Aorta (tissue), 5 donors: ENCODE results near the gene MACROD2. TPM values are rescaled to one million over a fixed set of nuclear protein-coding genes. Genes with fewer than 3 reads are reported as not detected.

Experiments
- ATAC-seq: fragments of 200-7000 bp; cut with Tn5 transposase; one replicate; pipeline ENCODE4 v1.9.1; 2022; ENCODE audit warnings: moderate library complexity; ENCODE audit not compliant: low FRiP score
- DNase-seq, 2 donors: peaks; one replicate each; pipeline ENCODE4 v3.0.0-alpha.2; 2020
- H3K27ac ChIP-seq, 2 donors: one replicate each; pipeline ENCODE4 v1.5.1; 2013; ENCODE audit warnings: low read length in 2 of 2, mild to moderate bottlenecking in 2 of 2, moderate library complexity in 2 of 2, control low read depth in 1 of 2, inconsistent platforms in 1 of 2, low read depth in 1 of 2
- H3K27me3 ChIP-seq, 2 donors: one replicate each; pipeline ENCODE4 v1.6.1; 2013; ENCODE audit warnings: control low read depth in 1 of 2, low read length in 1 of 2, mild to moderate bottlenecking in 1 of 2, moderate library complexity in 1 of 2; ENCODE audit not compliant: insufficient read depth in 2 of 2, control insufficient read depth in 1 of 2
- H3K36me3 ChIP-seq, 2 donors: one replicate each; pipeline ENCODE4 v1.6.1; 2013; ENCODE audit warnings: control low read depth in 1 of 2, low read length in 1 of 2, mild to moderate bottlenecking in 1 of 2; ENCODE audit not compliant: insufficient read depth in 2 of 2, control insufficient read depth in 1 of 2
- H3K4me1 ChIP-seq, 2 donors: one replicate each; pipeline ENCODE4 v1.6.1; 2013; ENCODE audit warnings: low read length in 2 of 2, control low read depth in 1 of 2, mild to moderate bottlenecking in 1 of 2, moderate library complexity in 1 of 2; ENCODE audit not compliant: insufficient read depth in 2 of 2, control insufficient read depth in 1 of 2
- H3K4me3 ChIP-seq, 2 donors: one replicate each; pipeline ENCODE4 v1.5.1; 2013; ENCODE audit warnings: low read length in 2 of 2, control low read depth in 1 of 2, mild to moderate bottlenecking in 1 of 2
- H3K9me3 ChIP-seq: one replicate; pipeline ENCODE4 v1.6.1; 2013; ENCODE audit warnings: mild to moderate bottlenecking, low read length; ENCODE audit not compliant: control insufficient read depth
- WGBS, 2 donors: extraction: QIAGEN DNeasy Blood & Tissue Kit; methylation state at CpG; one replicate each; pipeline ENCODE4 v1.1.7; 2013; 5-methylcytosine and 5-hydroxymethylcytosine counted together
- intact Hi-C, 2 donors: fragments of 100-400 bp; cut with DNase I; formaldehyde crosslinking; loops; one replicate each; pipeline versions ENCODE4 v1.14.2 to v1.15.0; 2022
- polyA plus RNA-seq, 2 donors: library from polyadenylated mRNA; stranded (reverse); fragments of 200-250 nt; gene quantifications; one replicate each; pipeline ENCODE4 v1.2.3, GENCODE V29; 2013
- total RNA-seq, 2 donors: library from RNA; stranded (reverse); fragmentation: NEBNext Ultra II Directional; extraction: Animal tissue kit (Norgen Biotek cat#: 25700); gene quantifications; one replicate each; pipeline ENCODE4 v1.2.1, GENCODE V29; 2021
- donor health status: healthy with polysubstance abuse.
- donor health status: Bipolar disorder and iron deficiency.
- donor health status: DM: no; HTN: no; CAD: no.
- donor health status: DM: no; HTN: no; CAD: no.
- donor health status: DM: yes; HTN: yes; CAD: no.

Gene MACROD2
- total and polyA plus RNA-seq, 4 donors: 0.90 to 11.2 (median 4.8) TPM

DNA sequence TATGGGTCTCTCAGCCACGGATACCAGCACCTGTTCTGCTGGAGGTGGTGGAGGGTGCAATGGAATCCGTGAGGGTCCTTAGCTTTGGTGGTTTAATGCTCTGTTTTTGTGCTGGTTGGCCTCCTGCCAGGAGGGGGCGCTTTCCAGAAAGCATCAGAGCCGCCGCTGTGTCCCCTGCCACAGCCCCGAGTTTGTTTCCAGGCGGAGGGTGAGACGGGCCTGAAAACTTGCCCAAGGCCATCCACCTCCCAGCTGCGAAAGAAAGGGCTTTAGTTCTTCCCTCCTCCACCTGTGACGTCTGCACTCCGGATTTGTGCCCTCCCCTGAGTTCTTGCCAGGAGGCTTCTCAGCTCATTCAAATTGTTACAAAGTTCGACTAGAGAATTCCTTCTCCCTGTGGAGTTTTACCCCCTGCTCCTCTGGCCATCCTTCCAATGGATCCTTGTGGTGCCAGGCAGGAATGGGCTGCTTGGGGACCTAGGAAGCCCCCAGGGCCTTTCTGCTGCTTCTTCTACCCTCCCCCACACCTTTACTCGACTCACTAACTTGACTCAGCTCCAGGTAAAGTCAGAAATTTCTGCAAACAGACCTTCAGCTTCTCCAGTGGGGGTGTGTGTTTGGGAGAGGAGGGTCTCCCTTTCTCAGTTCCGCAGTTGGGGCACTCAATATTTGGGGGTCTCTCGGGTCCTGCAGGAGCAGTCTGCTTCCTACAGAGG, 1704.3 kb downstream of the MACROD2 start:
- H3K27ac ChIP-seq: no peak overlapping the region
- 78 to 83% methylated on average over 15 of the region's 15 CpGs for WGBS, 2 donors
- no peaks in the 10 kb centered on the region for H3K27me3 ChIP-seq
- no peak for ATAC-seq
- no peaks in the 10 kb centered on the region for H3K4me1 ChIP-seq
- intact Hi-C loops: no loop called here
- no peaks in the 10 kb centered on the region for H3K9me3 ChIP-seq
- H3K4me3 ChIP-seq: no peak overlapping the region
- no peak for DNase-seq
- no peaks in the 10 kb centered on the region for H3K36me3 ChIP-seq

GRCh38 chr20:15700147-15700765, 1704.9 kb downstream of the MACROD2 start:
- ATAC-seq: no peak
- Histone ChIP-seq H3K9me3 (no peaks in the 10 kb centered on the region), H3K27me3 (no peaks in the 10 kb centered on the region), H3K36me3 (no peaks in the 10 kb centered on the region), H3K4me1 (no peaks in the 10 kb centered on the region), H3K27ac (no peak overlapping the region), H3K4me3 (no peak overlapping the region)
- 55 to 61% methylated on average over 16 of the region's 16 CpGs for WGBS, 2 donors
- intact Hi-C loops: no loop called here
- DNase-seq: no peak

DNA sequence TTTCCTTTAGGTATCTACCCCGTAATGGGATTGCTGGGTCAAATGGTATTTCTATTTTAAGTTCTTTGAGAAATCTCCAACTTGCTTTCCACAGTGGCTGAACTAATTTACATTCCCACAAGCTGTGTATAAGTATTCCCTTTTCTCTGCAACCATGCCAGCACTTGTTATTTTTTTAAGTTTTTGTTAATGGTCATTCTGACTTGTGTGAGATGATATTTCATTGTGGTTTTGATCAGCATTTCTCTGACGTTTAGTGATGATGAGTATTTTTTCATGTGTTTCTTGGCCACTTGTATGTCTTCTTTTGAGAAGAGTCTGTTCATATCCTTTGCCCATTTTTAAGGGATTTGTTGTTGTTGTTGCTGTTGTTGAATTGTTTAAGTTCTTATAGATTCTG, 1706.8 kb downstream of the MACROD2 start:
- intact Hi-C loops: no loop called here
- DNase-seq (no peak), ATAC-seq (no peak)
- H3K27me3 ChIP-seq: no peaks in the 10 kb centered on the region
- H3K4me3 ChIP-seq: no peak overlapping the region
- no peaks in the 10 kb centered on the region for H3K36me3 ChIP-seq
- H3K4me1 ChIP-seq: no peaks in the 10 kb centered on the region
- no peak overlapping the region for H3K27ac ChIP-seq
- no peaks in the 10 kb centered on the region for H3K9me3 ChIP-seq
- 22% methylated on average over 2 of the region's 2 CpGs for WGBS, 2 donors

DNA sequence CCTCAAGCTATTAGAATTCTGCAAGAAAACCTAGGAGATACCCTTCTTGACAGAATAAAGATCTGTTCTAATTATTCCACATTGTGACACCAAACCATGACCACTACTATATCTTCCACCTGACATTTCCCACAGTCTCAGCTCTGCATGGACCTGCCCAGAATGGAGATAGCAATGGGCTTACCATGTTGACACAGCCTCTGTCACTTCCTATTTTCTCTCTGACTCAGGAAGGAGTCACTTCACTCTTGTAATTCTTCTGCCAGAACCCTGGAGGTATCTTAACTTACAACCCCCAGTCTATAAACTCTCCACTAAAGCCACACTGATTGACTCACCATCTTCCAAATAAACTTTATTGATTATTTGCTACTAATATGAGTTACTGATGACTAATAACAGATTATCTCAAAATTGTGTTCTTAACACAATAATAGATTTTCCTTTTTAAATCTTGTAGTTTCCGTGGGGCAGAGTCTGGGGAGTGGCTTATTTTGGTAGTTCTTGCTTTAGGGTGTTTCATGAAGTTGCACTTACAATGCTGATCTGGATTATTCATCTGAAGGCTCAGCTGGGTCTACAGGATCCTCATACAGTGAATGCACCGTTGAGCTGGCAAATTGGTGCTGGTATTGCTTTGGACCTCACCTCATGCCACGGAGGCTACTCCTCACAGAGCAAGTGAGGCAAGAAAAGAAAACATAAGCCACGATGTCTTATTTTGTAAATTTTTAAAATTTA, 1708.0 kb downstream of the MACROD2 start:
- DNase-seq (no peak), ATAC-seq (no peak)
- intact Hi-C loops: no loop called here
- WGBS, 2 donors: 86% methylated on average over 4 of the region's 4 CpGs
- no peaks in the 10 kb centered on the region for H3K27me3 ChIP-seq
- H3K9me3 ChIP-seq: no peaks in the 10 kb centered on the region
- H3K27ac ChIP-seq: no peak overlapping the region
- H3K4me3 ChIP-seq: no peak overlapping the region
- H3K36me3 ChIP-seq: no peaks in the 10 kb centered on the region
- no peaks in the 10 kb centered on the region for H3K4me1 ChIP-seq

GRCh38 chr20:15705975-15706374, 1710.7 kb downstream of the MACROD2 start:
- WGBS, 2 donors: 77 to 79% methylated on average over 3 of the region's 3 CpGs

DNA sequence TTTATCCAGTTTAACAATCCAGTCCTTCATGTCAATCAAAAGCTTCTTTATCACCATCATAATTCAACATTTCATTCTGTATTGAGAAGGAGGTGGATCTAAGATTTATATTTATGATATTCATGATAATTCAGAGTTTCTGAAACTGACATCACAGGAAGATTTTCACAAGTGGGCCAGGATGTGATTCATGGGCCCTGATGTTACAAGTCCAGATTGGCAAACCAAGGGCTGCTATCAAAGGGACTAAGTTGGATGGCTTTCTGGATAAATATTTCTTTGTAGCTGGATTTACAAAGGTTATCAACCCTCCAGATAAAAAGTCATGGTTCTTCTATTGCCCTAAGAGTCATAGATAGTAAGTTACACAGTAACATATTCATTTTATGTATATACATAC, 1711.4 kb downstream of the MACROD2 start:
- Histone ChIP-seq H3K27ac (no peak overlapping the region), H3K4me1 (no peaks in the 10 kb centered on the region), H3K27me3 (no peaks in the 10 kb centered on the region), H3K36me3 (no peaks in the 10 kb centered on the region), H3K9me3 (no peaks in the 10 kb centered on the region), H3K4me3 (no peak overlapping the region)
- intact Hi-C loops: no loop called here
- ATAC-seq (no peak), DNase-seq (no peak)

More at GRCh38 chr20:15705975-15706374, 1710.7 kb downstream of the MACROD2 start:
- Histone ChIP-seq H3K4me1 (no peaks in the 10 kb centered on the region), H3K27ac (no peak overlapping the region), H3K36me3 (no peaks in the 10 kb centered on the region), H3K9me3 (no peaks in the 10 kb centered on the region), H3K27me3 (no peaks in the 10 kb centered on the region), H3K4me3 (no peak overlapping the region)
- DNase-seq (no peak), ATAC-seq (no peak)
- intact Hi-C loops: no loop called here

- WGBS, 2 donors: 60 to 63% methylated on average over 9 of the region's 9 CpGs
- Histone ChIP-seq H3K4me1 (no peaks in the 10 kb centered on the region), H3K27me3 (no peaks in the 10 kb centered on the region), H3K27ac (no peak overlapping the region), H3K9me3 (no peaks in the 10 kb centered on the region), H3K36me3 (no peaks in the 10 kb centered on the region), H3K4me3 (no peak overlapping the region)
- intact Hi-C loops: no loop called here
- DNase-seq: peak; percentile 65 to 78
- no peak for ATAC-seq
Measured at GRCh38 chr20:15708984-15709598, 1713.8 kb downstream of the MACROD2 start.

GRCh38 chr20:15710636-15711035, 1715.3 kb downstream of the MACROD2 start:
- H3K36me3 ChIP-seq: no peaks in the 10 kb centered on the region
- H3K9me3 ChIP-seq: no peaks in the 10 kb centered on the region
- WGBS, 2 donors: 51 to 60% methylated on average over 5 of the region's 5 CpGs
- no peaks in the 10 kb centered on the region for H3K4me1 ChIP-seq
- H3K27ac ChIP-seq: no peak overlapping the region
- no peak for ATAC-seq
- intact Hi-C loops: no loop called here
- no peaks in the 10 kb centered on the region for H3K27me3 ChIP-seq
- no peak for DNase-seq
- H3K4me3 ChIP-seq: no peak overlapping the region
